Endothelial cell of umbilical vein (primary cell): ENCODE data around the gene MYO16. TPM values are rescaled to one million over a fixed set of nuclear protein-coding genes. Genes with fewer than 3 reads are reported as not detected.

Experiments used
- BruUV-seq: library from RNA; stranded (reverse); fragments of 400-500 nt; replicated peaks from 2 replicates; lab custom pipeline; 2021; lab: Mats Ljungman, UMichigan
- CTCF ChIA-PET: fragments of 300-600, 350-600 bp; sonication (Branson Sonifier 250); formaldehyde crosslinking; loops from one replicate; lab custom pipeline; 2021; ENCODE audit warnings: antibody characterized with exemption, inconsistent platforms; lab: Charles Lee
- POLR2A ChIA-PET: fragments of 300-600, 350-600 bp; sonication (Branson Sonifier 250); formaldehyde crosslinking; loops from one replicate; lab custom pipeline; 2021; ENCODE audit warnings: antibody characterized with exemption, inconsistent platforms; lab: Charles Lee
- DNase-seq: peaks from one replicate; pipeline ENCODE4 v3.0.0-alpha.2; 2011; ENCODE audit warnings: low read depth, low spot score
- FAIRE-seq: peaks from 2 replicates; lab custom pipeline; 2011; peaks lifted over from hg19 to GRCh38; lab: Jason Lieb, UNC
- H2AFZ ChIP-seq: 2 replicates; pipeline ENCODE4 v1.6.0; 2012; ENCODE audit warnings: low read depth, low read length, control low read depth, inconsistent platforms
- H3K27ac ChIP-seq: 2 replicates; pipeline ENCODE4 v1.5.1; 2011; ENCODE audit warnings: low read depth, mild to moderate bottlenecking, control low read depth, low read length, moderate library complexity; ENCODE audit not compliant: insufficient read depth
- H3K27me3 ChIP-seq, 2 experiments: 2 replicates each; pipeline versions ENCODE4 v1.6.0 to v1.6.1; 2011; ENCODE audit warnings: low read length in 2 of 2, mixed read lengths in 1 of 2; ENCODE audit not compliant: control insufficient read depth in 2 of 2, insufficient read depth in 2 of 2
- H3K36me3 ChIP-seq, 2 experiments: 2 replicates in 1 of 2; 3 replicates in 1 of 2; pipeline ENCODE4 v1.5.1; 2011; ENCODE audit warnings: low read length in 2 of 2, mild to moderate bottlenecking in 1 of 2, moderate library complexity in 1 of 2; ENCODE audit not compliant: control insufficient read depth in 2 of 2, insufficient read depth in 2 of 2; ENCODE audit errors: extremely low read depth in 1 of 2
- H3K4me1 ChIP-seq: 3 replicates; pipeline ENCODE4 v1.5.1; 2011; ENCODE audit warnings: mild to moderate bottlenecking, low read length; ENCODE audit not compliant: control insufficient read depth, insufficient read depth; ENCODE audit errors: extremely low read depth
- H3K4me2 ChIP-seq: 2 replicates; pipeline ENCODE4 v1.6.1; 2011; ENCODE audit warnings: low read length, control low read depth, mixed read lengths; ENCODE audit not compliant: insufficient read depth
- H3K4me3 ChIP-seq, 3 experiments: fragments of 200-600 bp in 1 of 3; sonication (generic), shearing (Covaris generic) in 1 of 3; replicated peaks in 1 of 3; 2 replicates each; pipeline ENCODE4 v1.5.1; 2011 to 2016; ENCODE audit warnings: control low read depth in 3 of 3, low read length in 3 of 3, mild to moderate bottlenecking in 2 of 3, inconsistent platforms in 1 of 3, low read depth in 1 of 3, moderate library complexity in 1 of 3; ENCODE audit not compliant: insufficient read depth in 1 of 3
- H3K79me2 ChIP-seq: 2 replicates; pipeline ENCODE4 v1.6.0; 2012; ENCODE audit warnings: low read length, inconsistent platforms; ENCODE audit not compliant: control insufficient read depth, insufficient read depth
- H3K9ac ChIP-seq: replicated peaks from 2 replicates; pipeline ENCODE3; 2011; ENCODE audit warnings: low read length, control low read depth; ENCODE audit not compliant: insufficient read depth; ENCODE audit errors: extremely low read depth
- H3K9me1 ChIP-seq: replicated peaks from 3 replicates; pipeline ENCODE4 v1.6.0; 2011; ENCODE audit warnings: mild to moderate bottlenecking, low read length; ENCODE audit not compliant: control insufficient read depth, insufficient read depth; ENCODE audit errors: extremely low read depth
- H3K9me3 ChIP-seq: replicated peaks from 2 replicates; pipeline ENCODE4 v1.5.1; 2012; ENCODE audit warnings: low read length, inconsistent platforms; ENCODE audit not compliant: control insufficient read depth, insufficient read depth
- H4K20me1 ChIP-seq: replicated peaks from 2 replicates; pipeline ENCODE3; 2011; ENCODE audit warnings: mild to moderate bottlenecking, low read length; ENCODE audit not compliant: control insufficient read depth, insufficient read depth; ENCODE audit errors: extremely low read depth
- CTCF ChIP-seq, 2 donors: IDR thresholded peaks; 1 replicate in 1 of 2; 2 replicates in 1 of 2; pipeline ENCODE4 v1.5.1; 2011; ENCODE audit warnings: low read length in 2 of 2, mild to moderate bottlenecking in 2 of 2, moderate library complexity in 2 of 2, control low read depth in 1 of 2, inconsistent platforms in 1 of 2, low read depth in 1 of 2; ENCODE audit not compliant: insufficient read depth in 1 of 2; ENCODE audit errors: extremely low read depth in 1 of 2
- EZH2 ChIP-seq: IDR thresholded peaks from 2 replicates; pipeline ENCODE4 v1.6.1; 2012; ENCODE audit warnings: borderline replicate concordance, low read depth, mild to moderate bottlenecking, moderate library complexity, low read length, inconsistent platforms; ENCODE audit not compliant: severe bottlenecking
- FOS ChIP-seq: IDR thresholded peaks from 2 replicates; pipeline ENCODE4 v1.6.1; 2011; ENCODE audit warnings: mild to moderate bottlenecking, low read length, moderate library complexity, borderline replicate concordance; ENCODE audit not compliant: insufficient read depth
- GATA2 ChIP-seq: IDR thresholded peaks from 2 replicates; pipeline ENCODE4 v1.7.0; 2011; ENCODE audit warnings: low read depth, mild to moderate bottlenecking, moderate library complexity, mixed read lengths, low read length; ENCODE audit not compliant: insufficient read length, insufficient read depth
- JUN ChIP-seq: IDR thresholded peaks from 2 replicates; pipeline ENCODE4 v1.6.1; 2011; ENCODE audit warnings: borderline replicate concordance, low read depth; ENCODE audit not compliant: insufficient read length, insufficient read depth
- MAX ChIP-seq: IDR thresholded peaks from 2 replicates; pipeline ENCODE4 v1.6.1; 2011; ENCODE audit not compliant: insufficient read depth, insufficient read length
- MYC ChIP-seq: IDR thresholded peaks from one replicate; pipeline ENCODE4 v1.6.1; 2011; ENCODE audit warnings: mild to moderate bottlenecking, low read depth, low read length
- POLR2A ChIP-seq: IDR thresholded peaks from 2 replicates; pipeline ENCODE4 v1.6.1; 2012; ENCODE audit warnings: low read depth, mild to moderate bottlenecking, control low read depth, low read length
- POLR2AphosphoS5 ChIP-seq: IDR thresholded peaks from 2 replicates; pipeline ENCODE4 v1.6.1; 2012; ENCODE audit warnings: low read depth, mild to moderate bottlenecking, control low read depth, low read length, moderate library complexity; ENCODE audit not compliant: insufficient read depth
- dilution Hi-C: fragments of 300-500 bp; cut with MboI; formaldehyde crosslinking; loops from one replicate; pipeline ENCODE4 v1.15.0; 2019; ENCODE audit warnings: low sequenced_read_pairs; ENCODE audit not compliant: extremely low pct_ligation_motif_present
- intact Hi-C: fragments of 100-400 bp; cut with micrococcal nuclease; formaldehyde crosslinking; loops from one replicate; pipeline ENCODE4 v1.10.0; 2022
- polyA plus RNA-seq, 4 experiments: library from polyadenylated mRNA; depleted of rRNA in 3 of 4; stranded (reverse) in 3 of 4; unstranded in 1 of 4; fragments of >200 nt; gene quantifications; 2 replicates each; pipeline versions ENCODE4 v1.2.1 to v1.2.3, GENCODE V29; 2011 to 2012; ENCODE audit warnings: missing spikeins in 1 of 4
- total RNA-seq: library from RNA; stranded (reverse); gene quantifications from 2 replicates; pipeline ENCODE4 v1.2.3, GENCODE V29; 2021

The MYO16 gene
- total and polyA plus RNA-seq, 2 donors (not counting 3 experiments of a cell fraction or from before 2014, with no cell fraction given) = 0.03 to 0.04 TPM

GRCh38 chr13:108677806-108678205, 48.4 kb downstream of the MYO16 start:
- intact Hi-C loops = no loop called here
- BruUV-seq = no TSS peak
- Histone ChIP-seq H3K36me3 (no peaks in the 10 kb centered on the region), H3K4me3 (no peak overlapping the region), H2AFZ (no peak overlapping the region), H3K4me1 (no peaks in the 10 kb centered on the region), H3K4me2 (no peak overlapping the region), H3K9me3 (peaks cover 6% of the 10 kb centered on the region), H3K27ac (no peak overlapping the region), H3K79me2 (no peaks in the 10 kb centered on the region), H3K27me3 (no peaks in the 10 kb centered on the region), H3K9ac (no peak overlapping the region), H4K20me1 (no peaks in the 10 kb centered on the region), H3K9me1 (no peaks in the 10 kb centered on the region)
- TF ChIP-seq EZH2 = no peak
- no peak for TF ChIP-seq GATA2
- no peak for TF ChIP-seq MAX
- no peak for TF ChIP-seq POLR2AphosphoS5
- TF ChIP-seq CTCF (IDR thresholded peaks at IDR 0.05; ENCODE audit: extremely low read depth in 1 of 2, insufficient read depth in 1 of 2, low read depth in 1 of 2, low read length in 2 of 2) = no peak
- no peak for TF ChIP-seq JUN
- TF ChIP-seq POLR2A = no peak
- TF ChIP-seq MYC = no peak
- no peak for TF ChIP-seq FOS
- FAIRE-seq (no peak), DNase-seq (no peak)
- dilution Hi-C loops = no loop called here
- CTCF ChIA-PET = no interaction called here
- POLR2A ChIA-PET = no interaction called here
